Islet of Langerhans (tissue), 1 donor: ENCODE results near the gene AREL1.
"Not testable (repeated sequence)": the region's sequence is repeated elsewhere in the genome, so short reads cannot be mapped to it uniquely, and the experiment has no call there.

Source experiments
- FAIRE-seq: peaks from one replicate; lab custom pipeline; 2011; peaks lifted over from hg19 to GRCh38; lab: Jason Lieb, UNC

The AREL1 gene, protein sequence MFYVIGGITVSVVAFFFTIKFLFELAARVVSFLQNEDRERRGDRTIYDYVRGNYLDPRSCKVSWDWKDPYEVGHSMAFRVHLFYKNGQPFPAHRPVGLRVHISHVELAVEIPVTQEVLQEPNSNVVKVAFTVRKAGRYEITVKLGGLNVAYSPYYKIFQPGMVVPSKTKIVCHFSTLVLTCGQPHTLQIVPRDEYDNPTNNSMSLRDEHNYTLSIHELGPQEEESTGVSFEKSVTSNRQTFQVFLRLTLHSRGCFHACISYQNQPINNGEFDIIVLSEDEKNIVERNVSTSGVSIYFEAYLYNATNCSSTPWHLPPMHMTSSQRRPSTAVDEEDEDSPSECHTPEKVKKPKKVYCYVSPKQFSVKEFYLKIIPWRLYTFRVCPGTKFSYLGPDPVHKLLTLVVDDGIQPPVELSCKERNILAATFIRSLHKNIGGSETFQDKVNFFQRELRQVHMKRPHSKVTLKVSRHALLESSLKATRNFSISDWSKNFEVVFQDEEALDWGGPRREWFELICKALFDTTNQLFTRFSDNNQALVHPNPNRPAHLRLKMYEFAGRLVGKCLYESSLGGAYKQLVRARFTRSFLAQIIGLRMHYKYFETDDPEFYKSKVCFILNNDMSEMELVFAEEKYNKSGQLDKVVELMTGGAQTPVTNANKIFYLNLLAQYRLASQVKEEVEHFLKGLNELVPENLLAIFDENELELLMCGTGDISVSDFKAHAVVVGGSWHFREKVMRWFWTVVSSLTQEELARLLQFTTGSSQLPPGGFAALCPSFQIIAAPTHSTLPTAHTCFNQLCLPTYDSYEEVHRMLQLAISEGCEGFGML

GRCh38 chr14:74712499-74713394 lies at the start of gene AREL1, which contains the start of gene FCF1:
AREL1 (minus strand) TSS chr14:74713080; CDS start chr14:74685615, 27,465 bp downstream.
FCF1 (plus strand) TSS chr14:74713144; CDS start chr14:74713198, 54 bp downstream.
- peak; percentile 80 for FAIRE-seq

- FAIRE-seq, result not testable (repeated sequence)
Observed at GRCh38 chr14:74758505-74758904, 45.6 kb upstream of the AREL1 start.

DNA sequence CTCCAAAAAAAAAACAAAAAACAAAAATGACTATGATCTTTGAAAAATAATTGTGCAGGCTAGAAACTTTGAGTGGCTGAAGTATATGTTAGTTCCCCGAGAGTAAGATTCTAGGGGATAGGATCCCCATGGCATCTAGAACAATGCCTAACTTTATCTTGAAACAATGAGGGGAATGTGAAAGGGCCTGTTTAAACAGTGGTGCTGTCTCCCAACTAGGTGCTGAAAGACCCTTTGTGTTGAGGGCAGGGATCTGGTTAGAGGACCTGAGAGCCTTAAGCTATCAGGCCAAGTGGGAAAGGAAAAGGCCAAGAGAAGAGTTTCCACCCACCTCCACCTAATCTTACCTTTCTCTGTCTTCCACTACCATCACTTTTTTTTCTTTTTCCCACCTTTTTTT lies 43.4 kb upstream of the AREL1 start:
- FAIRE-seq, result no peak

- no peak for FAIRE-seq
Observed at GRCh38 chr14:74754899-74755298, 42.0 kb upstream of the AREL1 start.

DNA sequence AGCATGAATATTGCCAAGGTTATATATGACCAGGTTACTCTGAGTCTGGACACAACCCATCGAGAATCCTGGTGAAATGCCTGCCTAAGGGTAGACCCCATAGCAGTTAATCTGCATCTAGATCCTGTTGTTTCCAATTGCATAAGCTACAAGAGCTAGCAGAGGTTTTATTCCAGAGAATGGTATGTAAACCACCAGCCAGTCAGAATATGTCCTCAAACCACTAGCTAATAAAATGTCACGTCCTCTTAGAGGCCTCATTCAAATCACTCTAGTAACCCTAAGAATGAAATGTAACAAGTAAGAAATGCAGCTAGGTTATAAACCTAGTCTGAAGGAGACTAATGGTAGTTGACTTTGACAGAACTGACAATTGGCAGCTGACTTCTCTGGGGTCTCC lies 41.3 kb upstream of the AREL1 start:
- FAIRE-seq, result no peak

DNA sequence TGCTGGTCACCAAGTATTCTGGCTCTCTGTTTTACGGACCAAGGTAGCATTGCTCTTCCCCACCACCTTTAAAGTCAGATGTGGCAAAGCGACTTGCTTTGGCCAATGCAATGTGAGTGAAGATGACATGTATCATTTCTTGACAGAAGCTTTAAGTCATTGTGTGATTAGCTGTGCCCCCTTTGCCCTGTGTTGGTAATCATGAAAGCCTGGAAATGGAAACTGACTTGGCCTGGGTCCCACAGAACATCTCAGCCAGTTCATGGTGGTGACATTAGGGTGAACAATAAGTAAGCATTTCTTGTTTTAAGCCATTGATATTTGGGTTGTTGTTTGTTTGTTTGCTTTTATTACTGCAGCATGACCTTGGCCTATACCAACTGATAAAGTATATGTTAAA lies 34.4 kb upstream of the AREL1 start:
- no peak for FAIRE-seq

- FAIRE-seq, result no peak
Observed at GRCh38 chr14:74739293-74740030, 26.6 kb upstream of the AREL1 start.

GRCh38 chr14:74737753-74738325 lies 25.0 kb upstream of the AREL1 start:
- FAIRE-seq, result no peak

DNA sequence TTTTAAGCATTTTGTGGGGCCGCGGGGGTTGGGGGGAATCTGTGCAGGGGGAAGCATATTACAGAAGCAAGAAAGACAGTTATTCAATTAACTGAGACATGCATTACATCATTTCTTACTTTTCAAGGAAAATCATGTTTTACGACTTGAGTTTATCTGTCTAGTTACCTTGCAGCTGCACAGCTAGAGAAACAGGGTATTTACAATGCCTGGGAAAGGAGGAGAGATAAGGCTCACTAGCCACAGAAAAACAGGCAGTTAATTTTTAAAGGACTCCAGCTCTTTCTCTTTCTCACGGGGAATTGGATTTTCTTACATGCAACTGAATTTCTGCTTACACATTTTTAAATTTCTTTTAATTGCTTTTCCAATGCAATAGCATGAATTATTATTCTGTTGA lies 22.2 kb upstream of the AREL1 start:
- FAIRE-seq, result no peak

DNA sequence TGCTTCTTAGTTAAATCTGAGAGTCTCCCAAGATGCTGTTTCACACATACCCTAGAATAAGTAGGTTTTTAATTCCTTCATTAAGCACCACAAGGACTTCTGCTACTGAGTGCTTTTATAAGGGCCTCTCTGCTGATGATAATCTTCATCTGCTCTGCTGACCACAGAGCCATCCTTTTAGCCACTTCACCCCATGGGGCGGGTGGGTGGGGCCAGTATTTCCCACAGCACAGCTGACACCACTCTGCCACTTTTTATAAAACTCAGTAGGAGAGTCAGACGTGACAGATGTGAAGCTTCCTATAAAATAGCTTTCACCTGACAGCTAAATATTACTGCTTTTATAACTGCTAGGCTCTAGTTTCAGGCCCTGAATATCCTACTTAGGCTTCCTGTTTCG lies 20.3 kb upstream of the AREL1 start:
- FAIRE-seq, result no peak

DNA sequence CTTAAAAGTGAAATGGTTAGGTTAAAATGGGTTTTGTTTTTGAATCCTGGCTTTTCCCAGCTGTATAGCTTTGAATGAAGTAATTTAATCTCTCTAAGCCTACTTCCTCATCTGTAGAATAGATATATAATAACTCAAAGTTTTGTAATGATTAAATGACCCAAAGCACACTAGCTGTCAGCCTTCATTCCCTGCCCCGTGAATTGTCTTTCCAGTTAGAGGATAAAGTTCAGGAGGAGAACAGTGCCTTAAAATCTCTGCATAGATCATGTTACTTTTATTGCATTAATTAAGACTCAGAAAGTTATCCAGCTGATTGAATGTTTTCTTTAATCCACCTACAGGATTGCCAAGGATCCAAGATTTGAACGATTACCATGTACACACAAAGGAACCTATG lies 19.5 kb upstream of the AREL1 start:
- FAIRE-seq, result no peak

DNA sequence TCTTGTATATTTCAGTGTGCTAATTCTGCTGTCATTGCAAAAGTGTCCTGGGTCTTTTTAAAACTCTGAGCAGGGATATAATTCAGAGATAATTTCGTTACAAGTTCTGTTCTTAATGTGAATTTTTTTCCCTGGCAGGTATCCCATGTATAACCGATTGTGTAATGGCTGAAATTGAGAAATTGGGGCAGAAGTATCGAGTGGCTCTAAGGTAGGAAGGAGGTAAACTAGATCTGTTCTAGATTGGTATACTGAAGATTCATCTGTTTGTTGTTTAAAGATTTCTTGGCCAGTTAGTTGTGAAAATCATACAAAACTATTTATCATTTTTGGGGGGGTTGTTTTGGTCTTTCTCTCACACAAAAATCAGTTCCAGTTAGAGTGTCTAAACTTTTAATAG lies 10.3 kb upstream of the AREL1 start:
- FAIRE-seq, result no peak

- no peak for FAIRE-seq
Observed at GRCh38 chr14:74720526-74720925, 7.6 kb upstream of the AREL1 start.

DNA sequence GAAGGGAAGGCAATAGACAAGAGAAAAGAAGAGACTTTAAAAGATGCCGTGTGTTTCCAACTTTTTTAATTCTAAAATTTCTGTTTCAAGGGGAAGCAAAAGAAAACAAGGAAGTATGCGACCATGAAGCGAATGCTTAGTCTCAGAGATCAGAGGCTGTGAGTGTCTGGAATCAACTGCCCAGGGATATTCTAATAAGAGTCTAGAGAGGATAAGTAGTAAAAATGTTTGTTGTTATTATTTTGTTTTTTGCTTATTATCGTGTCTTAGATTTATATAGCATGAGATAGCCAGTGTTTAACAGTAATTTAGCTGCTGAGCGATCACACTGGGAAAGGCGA lies 485 bp upstream of the AREL1 start:
- peak; percentile 13 for FAIRE-seq

DNA sequence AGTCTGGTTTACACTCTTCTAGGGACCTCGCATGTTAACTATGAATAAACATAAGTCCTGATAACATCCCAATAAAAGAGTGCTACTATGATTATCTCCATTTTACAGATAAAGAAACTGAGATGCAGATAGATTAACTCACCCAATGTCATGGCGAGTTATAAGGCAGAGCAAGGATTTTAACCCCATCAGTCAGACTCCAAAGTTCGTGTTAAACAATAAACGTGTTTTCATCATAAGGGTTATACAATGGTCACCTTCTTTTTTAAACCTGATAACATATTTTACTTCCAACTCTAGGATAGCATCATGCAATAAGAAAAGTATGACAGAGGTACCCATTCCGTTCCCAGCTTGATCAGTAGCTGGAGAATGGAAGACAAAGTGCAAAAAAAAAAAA lies 1.2 kb downstream of the AREL1 start:
- no peak for FAIRE-seq

DNA sequence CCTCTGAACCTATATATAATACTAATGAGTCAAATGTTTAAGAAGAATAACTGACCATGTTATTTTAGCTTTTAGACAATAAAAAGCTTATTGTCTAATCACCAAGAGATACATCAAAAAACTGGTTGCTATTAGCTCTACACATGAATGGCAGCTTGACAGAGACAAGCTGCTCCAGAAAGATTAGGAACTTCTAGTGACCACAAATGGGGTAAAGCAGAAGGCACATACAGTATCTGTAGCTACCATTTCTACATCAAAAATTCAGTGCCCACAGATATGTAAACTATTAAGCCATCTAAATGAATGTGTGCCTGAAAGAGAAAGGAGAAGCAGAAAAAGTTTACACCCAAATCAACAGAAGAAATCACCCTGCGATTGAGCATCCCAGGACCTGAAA lies 2.4 kb downstream of the AREL1 start:
- FAIRE-seq, result no peak

GRCh38 chr14:74705613-74706500 lies 7.0 kb downstream of the AREL1 start:
- no peak for FAIRE-seq

DNA sequence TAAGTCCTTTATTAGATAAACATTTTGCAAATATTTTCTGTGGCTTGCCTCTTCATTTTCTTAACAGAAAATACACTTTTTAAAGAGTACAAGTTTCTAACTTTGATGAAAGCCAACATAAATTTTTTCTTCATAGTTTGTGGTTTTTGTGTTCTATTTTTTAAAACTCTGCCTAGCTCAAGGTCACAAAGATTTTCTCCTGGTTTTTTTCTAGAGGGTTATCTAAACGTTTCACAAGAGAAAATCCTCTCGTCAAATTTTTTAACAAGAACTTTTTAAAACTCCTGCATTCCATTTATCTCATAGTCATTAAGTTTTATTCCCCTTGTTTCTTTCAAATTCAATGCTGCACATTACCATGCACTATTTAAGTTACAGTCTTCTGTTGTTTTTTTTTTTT lies 8.2 kb downstream of the AREL1 start:
- FAIRE-seq, result no peak

- no peak for FAIRE-seq
Observed at GRCh38 chr14:74703043-74703442, 9.8 kb downstream of the AREL1 start.

GRCh38 chr14:74702293-74702692 lies 10.6 kb downstream of the AREL1 start:
- no peak for FAIRE-seq
